ENCODE measurements around the gene CATSPERE.
"Not testable (repeated sequence)": the region's sequence is repeated elsewhere in the genome, so short reads cannot be mapped to it uniquely, and the experiment has no call there.

CATSPERE gene

DNA sequence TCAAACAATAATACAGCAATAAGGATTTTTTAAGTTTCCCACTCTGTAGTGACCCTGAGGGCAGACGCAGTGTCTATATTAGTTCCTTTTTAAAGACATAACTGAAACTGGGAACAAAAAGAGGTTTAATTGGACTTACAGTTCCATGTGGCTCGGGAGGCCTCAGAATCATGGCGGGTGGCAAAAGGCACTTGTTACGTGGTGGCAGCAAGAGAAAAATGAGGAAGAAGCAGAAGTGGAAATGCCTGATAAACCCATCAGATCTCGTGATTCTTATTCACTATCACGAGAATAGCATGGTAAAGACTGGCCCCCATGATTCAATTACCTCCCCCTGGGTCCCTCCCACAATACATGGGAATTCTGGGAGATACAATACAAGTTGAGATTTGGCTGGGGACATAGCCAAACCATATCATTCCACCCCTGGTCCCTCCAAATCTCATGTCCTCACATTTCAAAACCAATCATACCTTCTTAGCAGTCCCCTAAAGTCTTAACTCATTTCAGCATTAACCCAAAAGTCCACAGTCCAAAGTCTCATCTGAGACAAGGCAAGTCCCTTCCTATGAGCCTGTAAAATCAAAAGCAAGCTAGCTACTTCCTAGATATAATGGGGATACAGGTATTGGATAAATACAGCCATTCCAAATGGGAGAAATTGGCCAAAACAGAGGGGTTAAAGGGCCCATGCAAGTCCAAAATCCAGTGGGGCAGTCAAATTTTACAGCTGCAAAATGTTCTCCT is 205.8 kb downstream of the CATSPERE start:
- not testable (repeated sequence) for DNase-seq

DNA sequence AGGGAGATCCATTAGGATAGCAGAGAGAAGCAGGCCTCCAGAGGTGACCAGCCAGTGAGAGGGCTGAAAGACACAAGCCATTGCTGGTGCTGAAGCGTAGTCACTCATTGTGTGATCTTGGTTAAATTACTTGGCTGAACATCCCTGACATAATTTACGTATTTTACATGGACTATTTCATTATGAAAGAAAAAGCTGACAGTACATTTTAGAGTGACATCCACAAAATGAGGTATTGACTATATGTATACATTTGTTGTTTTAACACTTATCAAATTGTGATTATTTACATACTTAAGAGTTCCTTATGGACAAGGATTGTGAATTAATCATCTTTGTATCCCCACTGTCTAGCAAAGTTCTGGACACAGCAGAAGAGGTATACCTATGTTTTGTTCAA is 206.7 kb downstream of the CATSPERE start:
- DNase-seq = no peak

DNA sequence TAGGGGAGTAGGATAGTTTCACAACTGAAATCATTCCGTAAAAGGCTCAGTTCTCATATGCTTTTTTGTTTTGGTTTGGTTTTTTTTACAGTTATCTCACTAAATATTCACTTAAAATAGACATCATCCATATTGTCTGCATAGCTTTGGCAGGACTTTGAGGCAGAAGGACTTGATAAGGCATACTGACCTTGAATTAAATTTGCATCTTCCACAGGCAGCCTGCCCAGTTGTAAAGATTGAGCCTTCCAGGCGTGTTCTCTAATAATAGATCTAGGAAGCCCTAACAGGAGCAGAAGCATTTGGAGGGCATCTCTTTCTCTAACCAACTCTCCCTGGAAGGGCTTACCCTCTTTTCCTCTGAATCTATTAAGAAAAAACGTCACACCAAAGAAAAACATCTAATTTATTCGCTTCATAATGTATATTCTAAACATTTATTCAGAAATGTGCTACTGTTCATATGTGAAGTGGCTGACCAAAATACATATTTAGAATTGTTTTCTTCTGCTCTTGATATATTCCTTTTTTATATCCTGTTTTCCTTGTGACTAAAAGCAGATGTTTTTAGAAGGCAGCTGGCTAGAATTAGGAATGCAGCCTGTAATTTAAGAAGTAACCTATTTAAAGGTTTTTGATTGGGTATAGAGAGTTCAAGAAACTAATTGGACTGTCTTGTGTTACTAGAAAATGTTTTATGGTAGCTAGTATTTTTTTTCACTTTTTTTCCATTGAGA is 212.0 kb downstream of the CATSPERE start:
- DNase-seq = no peak

DNA sequence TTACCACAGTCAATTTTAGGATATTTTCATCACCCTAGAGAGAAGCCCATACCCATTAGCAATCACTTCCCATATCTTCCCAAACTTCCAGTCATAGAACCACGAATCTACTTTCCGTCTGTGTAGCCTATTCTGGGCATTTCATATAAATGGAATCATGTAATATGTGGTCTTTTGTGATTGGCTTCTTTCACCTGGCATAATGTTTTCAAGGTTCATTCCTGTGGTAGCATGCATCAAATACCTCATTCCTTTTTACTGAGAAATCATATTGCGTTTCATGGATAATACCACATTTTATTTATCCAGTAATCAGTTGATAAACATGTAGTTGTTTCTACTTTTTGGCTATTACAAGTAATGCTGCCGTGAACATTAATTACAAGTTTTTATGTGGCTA is 213.4 kb downstream of the CATSPERE start:
- no peak for DNase-seq

DNA sequence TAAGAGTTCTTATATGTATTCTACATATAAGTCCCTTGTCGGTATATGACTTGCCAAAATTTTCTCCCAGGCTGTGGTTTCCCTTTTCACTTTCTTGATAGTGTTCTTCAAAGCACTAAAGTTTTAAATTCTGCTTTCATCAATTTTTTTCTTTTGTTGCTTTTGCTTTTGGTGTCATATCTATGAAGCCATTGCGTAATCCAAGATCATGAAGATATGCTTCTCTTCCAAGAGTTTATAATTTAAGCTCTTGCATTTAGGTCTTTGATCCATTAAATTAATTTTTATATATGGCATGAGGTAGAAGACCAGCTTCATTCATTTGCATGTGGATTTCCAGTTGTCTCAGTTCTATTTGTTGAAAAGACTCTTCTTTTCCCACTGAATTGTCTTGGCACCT is 214.1 kb downstream of the CATSPERE start:
- no peak for DNase-seq

DNA sequence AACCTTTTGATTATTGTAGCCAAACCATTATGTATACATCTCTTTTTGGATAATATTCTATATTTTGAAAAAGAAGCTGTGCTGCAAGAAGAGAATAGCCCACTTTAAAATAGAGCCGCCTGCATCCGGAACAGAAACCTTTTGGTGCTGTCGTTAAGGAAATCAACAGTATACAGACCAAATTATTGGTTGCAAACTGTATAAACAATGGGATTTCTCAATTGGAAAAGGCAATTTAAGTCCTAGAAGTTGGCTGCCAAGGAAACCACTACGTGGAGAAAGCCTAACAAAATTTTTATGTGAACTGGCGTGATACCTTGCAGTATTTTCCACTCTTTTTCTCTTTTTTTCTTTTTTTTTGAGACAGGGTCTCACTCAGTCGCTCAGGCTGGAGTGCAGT is 217.6 kb downstream of the CATSPERE start:
- DNase-seq = no peak

DNA sequence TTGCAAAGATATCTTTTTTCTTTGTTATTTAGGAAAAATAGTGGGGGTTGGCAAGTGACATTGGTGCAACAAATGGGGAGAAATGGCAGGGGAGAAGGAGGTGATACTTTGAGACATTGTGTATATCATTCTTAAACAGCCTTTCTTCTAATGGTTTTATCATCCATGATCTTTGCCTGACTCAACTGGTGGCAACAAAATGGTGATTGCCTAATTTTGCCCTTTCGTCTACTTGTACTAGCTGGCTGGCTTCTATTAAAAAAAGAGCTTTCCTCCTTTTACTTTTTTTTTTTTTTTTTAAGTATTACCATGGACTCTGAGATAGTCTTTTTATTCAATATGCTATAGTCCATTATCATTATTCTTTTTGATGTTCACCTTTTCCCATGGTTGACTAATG is 219.6 kb downstream of the CATSPERE start:
- no peak for DNase-seq

DNA sequence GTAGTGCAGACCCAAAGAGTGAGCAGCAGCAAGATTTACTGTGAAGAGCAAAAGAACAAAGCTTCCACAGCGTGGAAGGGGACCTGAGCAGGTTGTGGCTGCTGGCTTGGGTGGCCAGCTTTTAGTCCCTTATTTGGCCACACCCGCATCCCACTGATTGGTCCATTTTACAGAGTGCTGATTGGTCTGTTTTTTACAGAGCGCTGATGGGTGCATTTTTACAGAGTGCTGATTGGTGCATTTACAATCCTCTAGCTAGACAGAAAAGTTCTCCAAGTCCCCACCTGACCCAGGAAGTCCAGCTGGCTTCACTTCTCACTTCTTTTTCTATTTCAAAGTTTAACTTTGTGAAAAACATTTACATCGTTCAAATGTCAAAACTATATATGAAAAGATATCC is 221.0 kb downstream of the CATSPERE start:
- not testable (repeated sequence) for DNase-seq

Data from activated naive CD4-positive, alpha-beta T cell treated with anti-CD3 and anti-CD28 coated beads, Interleukin-2, amount 50 U/mL, for 16 hours (primary cell).